Vagina (tissue), 2 donors: Measurements from ENCODE around the gene ADAMTS14.

ENCODE experiments used
- CTCF ChIP-seq, 3 experiments: fragments of 450-650 bp in 2 of 3; fragments of 200-600 bp in 1 of 3; sonication (generic) in 1 of 3; IDR thresholded peaks; one replicate each; pipeline ENCODE4 v1.5.1; 2017 to 2019; ENCODE audit warnings: antibody characterized with exemption in 3 of 3, mild to moderate bottlenecking in 2 of 3, moderate library complexity in 2 of 3
- POLR2A ChIP-seq, 2 donors: fragments of 450-650 bp; IDR thresholded peaks; one replicate each; pipeline ENCODE4 v1.6.1; 2017; ENCODE audit warnings: antibody characterized with exemption in 2 of 2, mild to moderate bottlenecking in 2 of 2, moderate library complexity in 2 of 2
- POLR2AphosphoS5 ChIP-seq, 2 donors: sonication (generic); formaldehyde crosslinking; IDR thresholded peaks; one replicate each; pipeline ENCODE4 v1.9.0; 2017; ENCODE audit warnings: antibody characterized with exemption in 2 of 2, mild to moderate bottlenecking in 2 of 2, low read depth in 1 of 2; ENCODE audit not compliant: insufficient read depth in 1 of 2

- TF ChIP-seq CTCF (IDR thresholded peaks at IDR 0.05) (no peak), POLR2A (IDR thresholded peaks at IDR 0.05) (no peak), POLR2AphosphoS5 (IDR thresholded peaks at IDR 0.05; ENCODE audit: insufficient read depth in 1 of 2, low read depth in 1 of 2) (no peak)
Observed at GRCh38 chr10:70715853-70716795, 43.8 kb downstream of the ADAMTS14 start.
